HG03520 (cell line): ENCODE measurements around the gene SLC9A1.
A peak's percentile ranks its signal among the peaks of the same experiment; 100 is the strongest.
"Not testable (repeated sequence)": the region's sequence is repeated elsewhere in the genome, so short reads cannot be mapped to it uniquely, and the experiment has no call there.

ENCODE experiments used
- ATAC-seq: cut with Tn5 transposase; IDR thresholded peaks from one replicate; pipeline ENCODE4 v1.9.1; 2021; ENCODE audit warnings: mild to moderate bottlenecking, moderate library complexity; ENCODE audit not compliant: unreplicated experiment

Gene SLC9A1

DNA sequence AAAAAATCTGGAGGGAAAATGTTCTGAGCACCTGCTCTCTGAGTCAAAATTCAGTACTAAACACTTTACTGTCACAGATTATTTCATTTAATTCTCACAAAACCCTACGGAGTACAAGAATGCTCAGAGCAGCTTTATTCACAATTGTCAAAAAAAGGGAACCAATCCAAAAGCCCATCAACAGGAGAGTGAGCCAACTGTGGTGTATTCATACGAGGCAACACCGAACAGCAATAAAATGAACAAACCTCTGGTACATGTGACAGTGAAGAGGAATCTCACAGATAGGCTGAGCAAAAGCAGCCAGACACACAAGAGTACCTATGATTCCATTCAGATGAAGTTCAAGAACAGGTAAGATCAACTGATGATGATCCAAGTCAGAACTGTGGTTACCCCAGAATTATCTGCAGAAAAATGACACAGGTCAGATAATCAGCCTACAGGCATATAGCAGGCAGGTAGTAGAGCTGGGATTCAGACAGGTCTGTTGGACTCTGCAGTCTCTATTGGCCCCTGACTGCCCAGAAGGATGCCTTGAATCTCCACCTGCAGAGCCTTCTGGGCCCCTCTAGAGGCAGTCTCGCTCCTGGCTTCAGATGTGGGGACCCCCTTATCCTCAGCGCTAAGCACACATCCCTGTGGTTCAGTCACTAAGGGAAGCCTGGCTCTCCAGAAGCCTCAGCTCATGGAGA is 19.2 kb downstream of the SLC9A1 start:
- ATAC-seq: no peak

DNA sequence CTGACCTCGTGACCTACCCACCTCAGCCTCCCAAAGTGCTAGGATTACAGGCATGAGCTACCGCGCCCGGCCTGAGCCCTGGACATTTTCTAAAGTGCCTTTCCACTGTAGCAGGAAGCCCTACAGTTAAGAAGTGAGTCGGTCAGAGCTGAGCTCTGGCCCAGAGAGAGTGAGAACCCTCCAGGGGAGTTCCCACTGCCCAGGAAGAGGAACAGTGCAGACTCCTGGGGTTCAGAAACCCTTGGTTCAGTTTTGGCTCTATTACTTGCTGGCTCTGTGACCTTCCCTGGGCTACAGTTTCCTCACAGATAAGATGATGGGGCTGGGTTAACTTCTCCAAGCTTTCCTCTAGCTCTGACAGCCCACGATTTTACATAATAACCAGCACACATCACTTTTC is 20.9 kb downstream of the SLC9A1 start:
- ATAC-seq: no peak

DNA sequence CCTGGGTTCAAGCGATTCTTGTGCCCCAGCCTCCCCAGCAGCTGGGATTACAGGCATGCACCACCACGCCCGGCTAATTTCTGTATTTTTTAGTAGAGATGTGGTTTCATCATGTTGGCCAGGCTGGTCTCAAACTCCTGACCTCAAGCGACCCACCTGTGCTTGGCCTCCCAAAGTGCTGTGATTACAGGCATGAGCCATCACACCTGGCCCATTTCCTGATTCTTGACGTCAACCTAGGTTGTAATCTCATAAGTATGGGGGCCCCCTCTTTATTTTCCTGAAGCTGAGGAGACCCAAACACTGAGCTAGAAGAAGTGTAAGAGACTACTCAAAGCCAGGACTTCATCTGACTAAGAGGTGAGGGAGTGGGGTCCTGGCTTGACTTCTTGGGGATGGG is 21.8 kb downstream of the SLC9A1 start:
- no peak for ATAC-seq

DNA sequence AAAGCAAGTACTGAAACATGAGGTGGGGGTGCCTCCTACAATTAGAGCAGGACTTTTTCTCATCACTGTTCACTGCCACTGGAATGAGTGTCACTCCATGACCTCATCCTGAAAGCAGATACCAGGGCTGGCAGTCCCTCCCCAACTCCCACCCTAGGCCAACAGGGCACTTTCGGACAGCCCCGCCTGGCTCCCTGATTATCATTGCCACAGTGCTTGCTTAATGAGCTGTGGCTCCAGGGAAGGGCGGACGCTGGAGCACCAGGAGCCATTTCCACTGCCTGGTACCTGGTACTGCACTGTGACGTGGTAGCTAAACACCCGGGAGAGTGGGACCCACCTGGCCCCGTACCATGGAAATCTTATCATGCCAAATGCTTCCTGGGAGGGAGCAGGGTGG is 22.3 kb downstream of the SLC9A1 start:
- ATAC-seq: no peak

DNA sequence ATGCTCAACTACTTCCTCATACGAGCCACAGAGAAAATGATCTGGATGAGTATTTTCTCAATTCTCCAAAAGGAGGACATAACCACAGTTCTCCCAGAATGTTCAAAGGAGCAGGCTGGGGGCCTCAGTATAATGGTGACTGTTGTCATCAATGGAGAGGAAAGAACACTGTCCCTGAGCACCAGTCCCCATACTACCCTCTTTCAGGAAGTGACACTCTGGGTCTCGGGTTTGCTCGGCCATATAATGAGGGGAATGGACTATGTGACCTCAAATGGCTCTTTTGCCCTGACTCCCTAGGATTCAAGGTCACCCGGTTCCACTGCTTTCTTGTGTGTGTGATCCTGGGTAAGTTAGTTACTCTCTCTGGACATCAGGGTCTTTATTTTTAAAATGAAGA is 22.8 kb downstream of the SLC9A1 start:
- no peak for ATAC-seq

DNA sequence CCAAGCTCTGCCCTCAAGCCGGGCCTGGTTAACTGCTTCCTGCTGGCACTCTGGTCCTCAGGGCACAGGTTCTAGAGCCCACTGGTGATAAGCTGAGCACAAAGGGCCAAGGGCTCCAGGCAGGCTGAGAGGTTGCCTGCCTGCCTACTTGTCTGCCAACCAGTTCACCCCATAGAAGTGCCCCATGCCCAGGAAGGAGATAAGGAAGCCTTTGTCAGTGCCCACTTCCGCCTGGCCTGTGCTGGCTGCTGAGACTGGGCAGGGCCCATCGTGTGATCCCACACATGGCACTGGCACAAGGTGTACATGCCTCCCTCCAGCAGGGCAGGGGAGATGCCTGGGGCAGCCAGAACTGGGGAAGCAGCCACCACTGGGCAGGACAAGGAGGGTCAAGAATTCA is 24.1 kb downstream of the SLC9A1 start:
- ATAC-seq: no peak

DNA sequence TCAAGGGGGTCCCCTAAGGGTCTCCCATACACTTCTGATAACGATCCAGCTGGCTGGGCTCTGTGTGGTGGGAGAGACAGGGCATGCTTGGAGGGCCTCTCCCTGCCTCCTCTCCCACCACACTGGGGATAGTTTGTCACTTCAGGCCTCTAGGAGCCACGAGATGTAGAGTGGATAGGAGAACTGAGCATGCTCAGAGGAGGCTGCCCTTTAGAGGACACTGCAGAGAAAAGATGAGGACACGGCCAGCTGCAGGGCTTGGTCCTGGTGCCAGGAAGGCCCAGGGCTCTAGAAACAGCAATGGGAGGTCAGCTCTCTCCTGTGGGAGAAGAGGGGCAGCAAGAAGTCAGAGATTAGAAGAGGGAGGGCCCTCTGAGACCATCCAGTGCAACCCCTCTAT is 25.7 kb downstream of the SLC9A1 start:
- no peak for ATAC-seq

DNA sequence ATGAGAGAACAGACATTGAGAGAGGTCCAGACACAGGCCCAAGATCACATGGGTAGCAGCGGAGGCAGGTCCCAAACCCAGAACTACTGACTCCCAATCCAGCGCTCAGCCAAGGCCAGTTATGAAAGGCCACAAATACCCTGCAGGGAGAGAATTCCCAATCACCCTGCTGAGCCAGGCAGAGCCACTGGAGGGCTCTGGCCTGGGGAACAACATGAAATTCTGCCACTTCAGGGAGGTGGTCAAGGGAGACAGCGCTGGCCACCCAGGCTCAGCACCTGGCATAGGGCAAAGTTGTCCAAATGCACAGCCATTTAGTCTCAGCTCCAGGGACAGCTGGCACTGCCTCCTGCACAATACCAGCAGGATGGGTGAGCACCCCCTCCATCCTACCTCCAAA is 27.5 kb downstream of the SLC9A1 start:
- ATAC-seq: no peak

DNA sequence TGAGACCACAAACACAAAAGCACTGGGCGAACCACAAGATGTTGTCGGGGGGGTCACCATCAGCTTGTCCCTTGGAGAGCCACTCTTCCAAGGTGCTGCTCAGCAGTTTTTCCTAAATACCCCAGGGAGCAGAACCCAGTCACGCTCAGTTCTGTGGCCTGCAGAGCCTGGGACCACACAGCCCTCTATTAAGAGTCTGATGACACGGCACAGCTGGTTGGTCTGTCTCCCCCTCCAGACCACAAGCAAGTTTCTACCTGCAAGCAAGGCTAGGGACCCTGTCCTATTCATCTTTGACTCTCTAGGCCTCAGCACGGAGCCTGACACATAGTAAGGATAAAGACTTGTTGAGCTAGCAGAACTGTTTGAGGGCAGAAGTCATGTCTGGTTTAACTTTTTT is 28.5 kb downstream of the SLC9A1 start:
- ATAC-seq: no peak

DNA sequence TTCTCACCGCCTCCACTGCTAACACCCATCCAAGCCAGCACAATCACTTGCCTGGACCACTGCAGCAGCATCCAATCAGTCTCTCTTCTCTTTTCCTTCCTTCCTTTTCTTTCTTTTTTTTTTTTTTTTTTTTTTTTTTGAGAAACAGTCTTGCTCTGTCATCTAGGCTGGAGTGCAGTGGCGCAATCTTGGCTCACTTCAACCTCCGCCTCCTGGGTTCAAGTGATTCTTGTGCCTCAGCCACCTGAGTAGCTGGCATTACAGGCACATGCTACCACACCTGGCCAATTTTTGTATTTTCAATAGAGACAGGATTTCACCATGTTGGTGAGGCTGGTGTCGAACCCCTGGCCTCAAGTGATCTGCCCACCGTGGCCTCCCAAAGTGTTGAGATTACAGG is 29.8 kb downstream of the SLC9A1 start:
- ATAC-seq: not testable (repeated sequence)

DNA sequence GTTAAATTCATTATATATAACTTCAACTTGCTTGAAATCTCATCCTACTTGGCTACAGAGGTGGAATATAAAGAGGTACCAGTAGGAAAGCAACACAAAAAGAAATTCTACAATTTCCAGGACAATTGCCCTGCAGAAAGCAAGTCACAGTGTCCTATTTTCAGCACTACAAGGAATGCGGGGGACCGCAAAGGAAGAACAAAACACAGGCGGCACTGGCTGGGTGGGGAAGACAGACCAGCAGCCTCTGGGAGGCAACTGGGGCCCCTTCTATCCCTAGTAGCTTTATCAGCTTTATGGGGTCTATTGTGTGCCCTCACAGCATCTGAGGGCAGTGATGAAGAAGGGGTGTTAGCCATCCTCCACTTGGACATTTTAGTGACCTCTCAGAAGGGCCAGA is 30.5 kb downstream of the SLC9A1 start:
- ATAC-seq: no peak

DNA sequence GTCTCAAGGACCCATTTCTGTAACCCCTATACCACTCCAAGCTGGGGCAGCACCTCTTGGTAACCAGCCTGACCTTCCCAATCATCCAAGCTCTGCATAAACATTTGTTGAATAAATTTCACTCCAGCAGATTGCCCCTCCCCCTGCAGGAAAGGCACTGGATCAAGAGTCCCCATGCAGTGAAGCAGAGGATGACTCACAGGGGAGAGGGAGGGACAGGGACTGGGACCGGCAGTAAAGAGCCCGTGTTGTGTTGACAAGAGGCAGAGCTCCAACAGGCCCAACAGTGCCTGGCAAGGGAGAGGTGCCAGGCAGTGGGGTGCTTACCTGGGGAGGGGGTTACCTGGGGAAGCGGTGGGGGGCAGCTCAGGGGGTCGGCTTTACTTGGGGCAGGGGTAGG is 32.3 kb downstream of the SLC9A1 start:
- ATAC-seq: no peak

DNA sequence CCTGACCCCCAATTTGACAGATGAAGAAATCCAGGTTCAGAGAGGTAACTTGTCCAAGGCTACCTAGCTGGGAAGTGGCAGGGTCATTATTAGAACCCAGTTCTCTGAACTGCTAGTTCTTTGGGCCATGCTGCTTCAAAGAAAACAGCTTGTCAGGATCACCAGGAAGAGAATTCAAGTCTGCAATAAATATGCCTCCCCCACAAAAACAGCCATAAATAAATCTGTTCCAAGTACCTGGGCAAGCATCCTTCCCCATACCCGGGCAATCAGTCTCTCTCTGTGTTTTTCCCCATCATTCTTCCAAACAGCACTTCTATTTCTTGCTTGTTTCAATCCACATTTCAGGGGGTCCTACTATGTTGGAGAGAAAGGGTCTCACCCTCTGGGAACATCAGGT is 34.1 kb downstream of the SLC9A1 start:
- ATAC-seq: no peak

DNA sequence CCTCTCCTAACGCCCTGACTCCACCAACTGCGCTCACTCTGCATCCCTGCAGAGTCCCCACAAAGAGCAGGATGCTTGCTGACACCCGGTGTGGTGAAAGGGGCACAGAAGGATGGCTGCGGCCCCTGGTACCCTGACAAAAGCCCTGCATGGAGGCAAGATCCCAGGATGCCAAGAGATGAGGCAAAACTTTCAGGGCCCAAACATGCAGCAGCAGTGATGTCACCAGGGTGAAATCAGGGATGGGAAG is 36.6 kb downstream of the SLC9A1 start:
- no peak for ATAC-seq

DNA sequence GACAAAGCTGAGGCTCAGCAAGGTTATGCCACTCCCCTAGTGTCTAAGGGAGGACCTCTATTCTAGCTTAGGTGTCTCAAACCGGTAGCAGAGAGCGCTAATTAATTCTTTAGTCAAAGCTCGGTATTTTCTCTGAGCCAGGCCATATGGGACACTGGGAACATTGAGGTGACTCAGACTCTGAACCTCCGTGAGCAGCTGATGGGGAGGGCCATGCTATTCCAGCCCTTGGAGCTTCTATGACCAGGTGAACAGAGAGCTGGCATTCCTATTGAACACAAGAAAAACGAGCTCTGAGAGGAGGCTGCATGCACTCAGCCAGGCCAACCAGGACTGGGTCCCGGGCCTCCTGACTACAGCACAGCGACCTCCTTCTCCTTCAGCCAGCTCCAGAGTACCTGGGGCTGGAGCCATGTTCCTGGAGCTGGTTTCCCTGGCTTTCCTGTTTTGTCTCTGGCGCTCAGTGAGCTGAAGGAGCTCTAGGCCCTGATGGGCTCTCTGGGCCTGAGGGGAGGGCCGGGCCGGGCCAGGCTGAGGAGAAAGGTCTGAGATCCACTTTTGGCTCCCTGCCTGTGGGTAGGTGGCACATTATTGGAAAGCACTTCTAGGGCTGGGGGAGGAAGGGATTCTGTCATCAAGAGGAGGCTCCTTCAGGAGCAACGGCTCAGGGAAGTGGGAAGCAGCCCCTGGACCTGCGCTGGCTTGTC is 37.0 kb downstream of the SLC9A1 start:
- ATAC-seq: no peak

DNA sequence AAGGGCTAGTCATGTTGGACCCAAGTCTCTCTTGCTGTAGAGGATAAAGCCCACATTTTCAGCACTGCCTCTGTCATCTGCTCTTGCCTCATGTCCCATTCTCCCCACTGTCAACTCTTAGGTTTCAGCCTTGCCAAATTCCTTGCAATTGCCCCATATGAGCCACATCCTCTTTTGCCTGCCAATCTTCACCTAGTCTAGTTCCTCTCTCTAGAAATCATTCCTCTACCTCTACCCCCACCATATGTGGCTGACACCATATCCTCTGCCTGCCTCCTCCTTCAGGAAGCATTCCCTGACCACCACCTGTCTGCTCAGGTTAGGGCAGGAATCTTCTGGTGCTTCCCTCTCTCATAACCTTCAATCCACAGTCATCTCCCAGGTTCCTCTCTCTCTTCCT is 38.2 kb downstream of the SLC9A1 start:
- no peak for ATAC-seq

DNA sequence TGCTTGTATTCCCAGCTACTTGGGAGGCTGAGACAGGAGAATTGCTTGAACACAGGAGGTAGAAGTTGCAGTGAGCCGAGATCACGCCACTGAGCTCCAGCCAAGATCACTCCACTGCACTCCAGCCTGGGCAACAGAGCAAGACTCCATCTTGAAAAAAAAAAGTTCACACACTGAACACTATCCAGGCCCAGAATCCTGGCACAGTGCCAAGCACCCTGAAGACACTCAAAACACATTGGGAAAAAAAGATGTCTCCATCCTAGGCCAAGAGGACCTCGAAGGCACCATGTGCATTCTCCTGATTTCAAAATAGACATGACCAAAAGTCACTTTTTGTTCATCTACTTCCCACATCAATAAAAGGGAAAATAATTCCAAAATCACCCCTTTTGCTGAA is 38.7 kb downstream of the SLC9A1 start:
- ATAC-seq: no peak

DNA sequence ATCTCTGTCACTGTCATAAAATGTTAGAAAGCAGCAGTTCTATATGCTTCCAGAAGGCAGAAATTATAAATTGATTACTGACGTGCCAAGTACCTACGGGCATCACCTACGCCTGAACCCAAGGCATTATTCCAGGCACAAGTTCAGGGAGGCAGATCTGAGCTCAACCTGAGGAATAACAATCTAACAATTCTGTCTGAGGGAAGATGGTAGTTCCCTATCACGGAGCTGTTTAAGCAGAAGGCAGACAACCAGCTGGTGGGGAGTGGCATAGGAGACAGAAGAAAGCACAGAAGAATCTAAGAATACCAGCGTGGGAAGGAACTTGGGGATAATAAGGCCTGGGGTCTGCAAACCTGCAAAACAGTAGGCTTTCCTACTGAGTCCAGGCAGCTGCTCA is 40.4 kb downstream of the SLC9A1 start:
- ATAC-seq: no peak

DNA sequence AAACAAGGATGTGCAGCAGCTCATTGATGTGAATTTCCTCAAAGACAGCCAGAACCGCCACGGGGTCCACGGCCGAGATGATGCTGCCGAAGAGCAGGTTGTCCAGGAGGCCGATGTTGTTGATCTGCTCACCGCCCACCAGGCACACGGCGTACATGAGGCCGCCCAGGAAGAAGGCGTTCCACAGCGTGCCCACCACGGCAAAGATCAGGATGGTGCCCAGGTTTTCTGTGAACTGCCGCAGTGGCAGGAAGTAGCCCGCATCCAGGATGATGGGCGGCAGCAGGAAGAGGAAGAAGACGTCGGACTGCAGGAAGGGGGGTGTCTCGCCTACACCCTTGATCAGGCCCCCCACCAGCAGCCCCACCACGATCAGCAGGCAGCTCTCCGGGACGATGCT is 41.1 kb downstream of the SLC9A1 start:
- no peak for ATAC-seq

DNA sequence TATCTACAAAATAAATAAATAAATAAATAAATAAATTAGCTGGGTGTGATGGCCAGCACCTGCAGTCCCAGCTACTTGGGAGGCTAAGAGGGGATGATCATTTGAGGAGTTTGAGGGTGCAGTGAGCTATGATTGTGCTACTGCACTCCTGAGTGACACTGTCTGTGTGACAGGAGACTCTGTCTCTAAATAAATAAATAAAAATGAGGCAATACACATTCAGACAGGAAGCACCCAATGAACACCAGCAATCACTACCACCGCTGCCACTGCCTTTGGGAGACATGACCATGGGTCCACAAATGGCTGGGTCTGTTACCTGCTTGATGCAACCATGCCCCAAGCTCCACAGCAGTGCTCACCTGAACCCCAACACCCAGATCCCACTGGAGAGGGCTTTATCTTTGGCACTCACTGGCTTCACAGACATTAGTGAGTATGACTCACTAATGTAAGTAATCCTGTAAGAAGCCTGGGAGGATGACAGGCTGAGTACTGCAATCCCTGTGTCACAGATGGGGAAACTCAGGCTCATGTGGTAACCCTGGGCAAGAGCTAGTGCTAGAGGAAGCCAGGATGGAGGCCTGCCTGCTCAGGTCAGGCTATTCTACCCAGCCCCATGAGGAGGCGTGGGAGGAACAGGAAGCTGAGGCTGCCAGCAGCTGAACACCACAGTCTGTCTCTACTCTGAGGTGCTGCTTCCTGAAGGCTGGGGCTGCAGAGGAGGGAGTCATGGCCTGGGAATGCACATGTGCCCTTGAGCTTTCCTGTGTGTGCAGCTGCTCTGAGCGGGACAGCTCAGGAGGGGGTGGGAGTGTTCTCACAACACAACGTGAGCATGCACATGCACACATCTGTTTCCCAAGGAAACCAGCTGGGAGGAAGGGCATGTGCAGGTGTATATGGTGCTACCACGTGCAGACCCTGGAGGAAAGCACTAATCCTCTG is 43.0 kb downstream of the SLC9A1 start:
- ATAC-seq: peak; percentile 56

DNA sequence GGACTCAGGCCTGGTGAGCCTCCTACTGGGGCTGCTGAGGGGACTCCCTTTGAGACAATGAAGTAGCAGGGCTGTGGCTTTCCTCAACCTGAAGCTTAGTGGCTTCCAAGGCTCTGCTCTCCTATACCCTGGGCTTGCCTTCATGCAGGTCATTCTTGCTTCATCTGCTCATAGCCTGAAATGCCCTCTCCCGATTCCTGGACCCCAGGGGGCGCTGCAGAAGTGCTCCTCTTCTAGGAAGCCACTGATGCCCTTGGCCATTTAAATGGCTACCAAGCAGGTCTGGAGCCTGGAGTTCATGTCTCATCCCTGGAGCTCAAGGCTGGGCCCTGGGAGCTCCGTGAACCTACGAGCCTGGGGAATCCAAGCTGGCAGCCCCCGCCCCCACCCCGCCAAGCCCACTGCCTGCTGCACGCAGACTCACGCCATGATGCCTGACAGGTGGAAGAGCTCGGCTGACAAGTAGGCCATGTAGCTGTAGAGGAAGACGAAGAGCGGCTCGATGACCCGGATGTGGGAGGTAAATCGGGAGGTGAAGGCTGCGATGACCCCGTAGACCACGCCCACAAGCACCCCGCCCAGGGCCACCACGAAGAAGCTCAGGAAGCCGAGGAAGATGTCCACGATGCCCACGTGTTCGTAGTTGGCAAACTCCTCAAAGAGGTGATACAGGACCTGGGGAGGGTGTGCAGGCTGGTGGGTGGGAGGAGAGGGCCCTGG is 45.7 kb downstream of the SLC9A1 start:
- no peak for ATAC-seq
